A673 (cell line): ENCODE data around the gene HDGFL2. TPM values are rescaled to one million over a fixed set of nuclear protein-coding genes. Genes with fewer than 3 reads are reported as not detected.

Experiments
- BruUV-seq: library from RNA; stranded (reverse); fragments of 400-500 nt; replicated peaks from 2 replicates; lab custom pipeline; 2021; lab: Mats Ljungman, UMichigan
- CTCF ChIA-PET: fragments of 300-600 bp; sonication (Branson Sonifier 250); formaldehyde crosslinking; loops from one replicate; lab custom pipeline; 2022; ENCODE audit warnings: antibody characterized with exemption; lab: Charles Lee
- POLR2A ChIA-PET: fragments of 300-600 bp; sonication (Branson Sonifier 250); formaldehyde crosslinking; loops from one replicate; lab custom pipeline; 2022; ENCODE audit warnings: antibody characterized with exemption; ENCODE audit not compliant: low non-redundant PET; lab: Charles Lee
- DNase-seq: peaks from one replicate; pipeline ENCODE4 v3.0.0-alpha.2; 2015; ENCODE audit warnings: low spot score
- H3K27ac ChIP-seq: fragments of 200-600 bp; sonication (generic); 2 replicates; pipeline ENCODE4 v1.5.1; 2016; ENCODE audit warnings: mixed run types, low read depth, mild to moderate bottlenecking, mixed read lengths, antibody characterized with exemption, low read length; ENCODE audit not compliant: poor library complexity, severe bottlenecking
- H3K27me3 ChIP-seq: fragments of 200-600 bp; sonication (generic); replicated peaks from 2 replicates; pipeline ENCODE4 v1.6.1; 2017; ENCODE audit warnings: mixed run types, low read depth, mild to moderate bottlenecking, mixed read lengths, antibody characterized with exemption, low read length; ENCODE audit not compliant: insufficient read depth, poor library complexity
- H3K36me3 ChIP-seq: fragments of 200-600 bp; sonication (generic); 2 replicates; pipeline ENCODE4 v1.6.1; 2016; ENCODE audit warnings: mixed run types, mild to moderate bottlenecking, mixed read lengths, antibody characterized with exemption, low read length; ENCODE audit not compliant: insufficient read depth, poor library complexity, severe bottlenecking
- H3K4me1 ChIP-seq: fragments of 200-600 bp; sonication (generic); 2 replicates; pipeline ENCODE4 v1.6.1; 2017; ENCODE audit warnings: mixed run types, mild to moderate bottlenecking, mixed read lengths, antibody characterized with exemption, low read length; ENCODE audit not compliant: insufficient read depth, poor library complexity, severe bottlenecking
- H3K4me3 ChIP-seq: fragments of 200-600 bp; sonication (generic); 2 replicates; pipeline ENCODE4 v1.5.1; 2016; ENCODE audit warnings: low read depth, mixed run types, mild to moderate bottlenecking, mixed read lengths, low read length; ENCODE audit not compliant: poor library complexity, severe bottlenecking
- H3K9me3 ChIP-seq: fragments of 200-600 bp; sonication (generic); 2 replicates; pipeline ENCODE4 v1.6.1; 2016; ENCODE audit warnings: mixed run types, low read depth, mild to moderate bottlenecking, mixed read lengths, antibody characterized with exemption, low read length; ENCODE audit not compliant: poor library complexity, severe bottlenecking
- EZH2 ChIP-seq: fragments of 200-600 bp; sonication (generic); IDR thresholded peaks from 2 replicates; pipeline ENCODE4 v1.6.1; 2017; ENCODE audit warnings: borderline replicate concordance, low read depth, mild to moderate bottlenecking, mixed read lengths, antibody characterized with exemption, low read length; ENCODE audit not compliant: poor library complexity, severe bottlenecking
- intact Hi-C: fragments of 100-400 bp; cut with micrococcal nuclease; formaldehyde crosslinking; loops from one replicate; pipeline ENCODE4 v1.10.0; 2022; ENCODE audit not compliant: unreplicated experiment
- total RNA-seq: library from RNA; stranded (reverse); gene quantifications from 2 replicates; pipeline ENCODE4 v1.2.3, GENCODE V29; 2021
- TF ChIP-seq, protein P1 (sequence below): fragments of 300-800, 200-600 bp; sonication (generic); conservative IDR thresholded peaks from 2 replicates; pipeline ENCODE4 v1.5.1; 2017; ENCODE audit warnings: low read depth, mild to moderate bottlenecking, antibody characterized with exemption, low read length, moderate library complexity, mixed read lengths

The HDGFL2 gene
- total RNA-seq, 1 experiment from 2014 or later = 89.6 TPM

DNA sequence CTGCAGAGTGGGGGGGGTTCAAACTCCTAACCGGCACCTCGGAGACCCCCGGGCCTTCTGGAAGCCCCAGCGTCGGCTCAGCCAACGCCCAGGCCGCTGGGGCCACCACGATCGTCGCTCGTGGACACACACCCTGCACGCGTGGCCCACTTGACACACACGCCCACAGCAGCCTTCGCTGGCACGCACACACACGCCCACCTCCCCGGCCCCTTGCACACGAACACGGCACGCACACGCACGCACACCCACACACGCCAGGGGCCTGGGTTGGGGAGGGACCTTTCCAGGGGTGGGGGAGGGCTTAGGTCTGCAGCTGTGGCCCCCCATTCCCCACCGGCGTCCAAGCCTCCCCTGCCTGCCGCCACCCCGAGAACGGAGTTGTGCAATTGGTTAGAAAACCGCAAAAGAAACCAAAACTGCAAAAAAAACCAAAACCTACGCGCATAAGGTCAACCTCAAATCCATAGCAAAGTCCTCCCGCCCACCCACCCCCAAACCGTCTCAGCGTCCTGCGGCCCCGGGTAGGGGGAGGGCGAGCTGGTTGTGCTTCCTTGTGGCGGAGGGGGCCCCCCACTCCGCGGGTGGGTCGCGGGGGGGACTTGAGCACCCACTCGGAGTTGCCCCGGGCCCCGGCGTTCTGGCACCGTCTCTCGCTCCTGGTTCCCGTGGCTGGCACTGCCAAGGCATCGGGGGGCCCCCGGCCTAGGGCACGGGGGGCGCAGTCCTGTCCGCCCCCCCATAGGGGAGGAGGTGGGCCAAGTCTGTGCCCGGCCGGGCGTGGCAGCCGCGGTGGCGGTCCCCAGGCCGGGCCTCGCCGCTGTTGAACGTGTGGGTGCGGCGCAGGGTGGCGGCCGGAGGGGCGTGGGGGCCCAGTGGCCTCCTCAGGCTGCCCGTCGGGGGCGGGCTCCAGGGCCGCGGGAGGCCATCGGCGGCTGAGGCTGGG, 71.1 kb downstream of the HDGFL2 start:
- Histone ChIP-seq H3K9me3 (no peaks in the 10 kb centered on the region), H3K36me3 (no peaks in the 10 kb centered on the region), H3K4me3 (peak overlapping the region; percentile 24), H3K27me3 (no peaks in the 10 kb centered on the region), H3K4me1 (peaks cover 7% of the 10 kb centered on the region), H3K27ac (no peak overlapping the region)
- ChIA-PET CTCF (no interaction called here), POLR2A (interaction anchor here (0.6 kb wide), 1 partner anchor 8 kb away, joined by 5 read pairs; the partner anchor contains the start of gene PLIN5)
- intact Hi-C loops = no loop called here
- DNase-seq = no peak
- no peak for TF ChIP-seq EZH2
- TF ChIP-seq, protein P1, sequence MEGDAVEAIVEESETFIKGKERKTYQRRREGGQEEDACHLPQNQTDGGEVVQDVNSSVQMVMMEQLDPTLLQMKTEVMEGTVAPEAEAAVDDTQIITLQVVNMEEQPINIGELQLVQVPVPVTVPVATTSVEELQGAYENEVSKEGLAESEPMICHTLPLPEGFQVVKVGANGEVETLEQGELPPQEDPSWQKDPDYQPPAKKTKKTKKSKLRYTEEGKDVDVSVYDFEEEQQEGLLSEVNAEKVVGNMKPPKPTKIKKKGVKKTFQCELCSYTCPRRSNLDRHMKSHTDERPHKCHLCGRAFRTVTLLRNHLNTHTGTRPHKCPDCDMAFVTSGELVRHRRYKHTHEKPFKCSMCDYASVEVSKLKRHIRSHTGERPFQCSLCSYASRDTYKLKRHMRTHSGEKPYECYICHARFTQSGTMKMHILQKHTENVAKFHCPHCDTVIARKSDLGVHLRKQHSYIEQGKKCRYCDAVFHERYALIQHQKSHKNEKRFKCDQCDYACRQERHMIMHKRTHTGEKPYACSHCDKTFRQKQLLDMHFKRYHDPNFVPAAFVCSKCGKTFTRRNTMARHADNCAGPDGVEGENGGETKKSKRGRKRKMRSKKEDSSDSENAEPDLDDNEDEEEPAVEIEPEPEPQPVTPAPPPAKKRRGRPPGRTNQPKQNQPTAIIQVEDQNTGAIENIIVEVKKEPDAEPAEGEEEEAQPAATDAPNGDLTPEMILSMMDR = no peak
- BruUV-seq = no TSS peak

DNA sequence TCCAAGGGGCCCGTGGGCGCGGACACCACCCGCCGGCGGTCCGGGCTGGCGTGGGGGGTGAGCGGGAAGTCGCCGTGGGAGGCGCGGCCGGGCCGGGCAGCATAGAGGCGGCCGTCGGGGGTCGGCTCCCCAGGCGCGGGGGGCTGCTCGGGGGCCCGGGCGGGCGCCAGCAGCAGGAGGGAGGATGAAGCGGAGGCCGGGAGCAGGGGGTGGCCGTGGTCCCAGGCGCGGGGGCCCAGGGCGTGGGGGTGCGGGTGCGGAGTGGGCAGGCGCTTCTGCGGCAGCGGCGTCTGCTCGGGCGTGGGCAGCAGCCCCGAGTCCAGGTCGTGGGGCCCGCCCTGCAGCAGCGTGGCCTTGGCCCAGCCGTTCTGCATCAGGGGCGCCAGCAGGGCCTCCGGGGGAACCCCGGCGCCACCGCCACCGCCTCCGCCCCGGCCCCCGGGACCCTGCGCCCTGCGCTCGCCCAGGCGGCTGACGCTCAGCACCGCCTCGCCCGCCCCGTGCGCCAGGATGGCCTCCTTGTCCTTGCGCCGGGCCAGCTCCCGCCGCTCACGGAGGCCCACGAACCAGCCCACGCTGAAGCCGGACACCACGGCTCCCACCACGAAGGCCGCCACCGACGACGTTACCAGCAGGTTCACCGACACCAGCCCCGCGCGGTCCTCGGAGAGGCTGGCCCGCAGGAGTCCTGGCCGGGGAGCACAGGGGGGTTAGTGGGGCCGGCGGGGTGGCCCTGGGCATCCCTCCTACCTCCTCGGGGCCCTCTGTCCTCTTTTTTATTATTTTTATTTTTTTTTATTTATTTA, 71.9 kb downstream of the HDGFL2 start:
- BruUV-seq = no TSS peak
- H3K27ac ChIP-seq = no peak overlapping the region
- POLR2A ChIA-PET = no interaction called here
- H3K36me3 ChIP-seq = no peaks in the 10 kb centered on the region
- intact Hi-C loops = no loop called here
- H3K4me1 ChIP-seq = peaks cover 7% of the 10 kb centered on the region
- no peaks in the 10 kb centered on the region for H3K27me3 ChIP-seq
- no peak for DNase-seq
- TF ChIP-seq, protein P1 = no peak
- no peak for TF ChIP-seq EZH2
- CTCF ChIA-PET = no interaction called here
- no peak overlapping the region for H3K4me3 ChIP-seq
- no peaks in the 10 kb centered on the region for H3K9me3 ChIP-seq
